Muscle of leg (tissue), 11 donors: ENCODE data around the gene PAXIP1. TPM values are rescaled to one million over a fixed set of nuclear protein-coding genes. Genes with fewer than 3 reads are reported as not detected.
A peak's percentile ranks its signal among the peaks of the same experiment; 100 is the strongest.

Experiments
- DNase-seq: peaks from one replicate; pipeline ENCODE4 v3.0.0; 2013
- H3K27ac ChIP-seq: one replicate; pipeline ENCODE4 v1.5.1; 2013; ENCODE audit warnings: mild to moderate bottlenecking, low read length, control low read depth
- H3K27me3 ChIP-seq: one replicate; pipeline ENCODE4 v1.6.1; 2013; ENCODE audit warnings: low read length; ENCODE audit not compliant: control insufficient read depth, insufficient read depth
- H3K36me3 ChIP-seq: one replicate; pipeline ENCODE4 v1.6.1; 2013; ENCODE audit warnings: low read length; ENCODE audit not compliant: control insufficient read depth, insufficient read depth
- H3K4me1 ChIP-seq: one replicate; pipeline ENCODE4 v1.6.1; 2013; ENCODE audit warnings: low read length; ENCODE audit not compliant: control insufficient read depth, insufficient read depth
- H3K4me3 ChIP-seq: one replicate; pipeline ENCODE4 v1.5.1; 2013; ENCODE audit warnings: low read length, control low read depth
- H3K9me3 ChIP-seq: replicated peaks from 2 replicates; pipeline ENCODE4 v1.6.1; 2013; ENCODE audit warnings: low read depth, low read length; ENCODE audit not compliant: control insufficient read depth
- WGBS: methylation state at CpG from one replicate; pipeline ENCODE4 v1.1.5; 2013; ENCODE audit warnings: missing lambda C conversion rate; ENCODE audit not compliant: insufficient coverage; 5-methylcytosine and 5-hydroxymethylcytosine counted together
- polyA plus RNA-seq, 8 donors: library from polyadenylated mRNA; unstranded; fragments of 120-200 nt; gene quantifications; one replicate each; pipeline versions ENCODE4 v1.2.1 to v1.2.3, GENCODE V29; 2013; ENCODE audit warnings: inconsistent platforms in 1 of 8, low replicate concordance in 1 of 8; ENCODE audit not compliant: insufficient read length in 8 of 8, insufficient read depth in 1 of 8
- total RNA-seq: library from RNA; stranded (reverse); fragments of 120-200 nt; gene quantifications from one replicate; pipeline ENCODE4 v1.2.4, GENCODE V29; 2013

PAXIP1 gene
- total and polyA plus RNA-seq, 9 donors: 8.1 to 13.0 (median 11.0) TPM

DNA sequence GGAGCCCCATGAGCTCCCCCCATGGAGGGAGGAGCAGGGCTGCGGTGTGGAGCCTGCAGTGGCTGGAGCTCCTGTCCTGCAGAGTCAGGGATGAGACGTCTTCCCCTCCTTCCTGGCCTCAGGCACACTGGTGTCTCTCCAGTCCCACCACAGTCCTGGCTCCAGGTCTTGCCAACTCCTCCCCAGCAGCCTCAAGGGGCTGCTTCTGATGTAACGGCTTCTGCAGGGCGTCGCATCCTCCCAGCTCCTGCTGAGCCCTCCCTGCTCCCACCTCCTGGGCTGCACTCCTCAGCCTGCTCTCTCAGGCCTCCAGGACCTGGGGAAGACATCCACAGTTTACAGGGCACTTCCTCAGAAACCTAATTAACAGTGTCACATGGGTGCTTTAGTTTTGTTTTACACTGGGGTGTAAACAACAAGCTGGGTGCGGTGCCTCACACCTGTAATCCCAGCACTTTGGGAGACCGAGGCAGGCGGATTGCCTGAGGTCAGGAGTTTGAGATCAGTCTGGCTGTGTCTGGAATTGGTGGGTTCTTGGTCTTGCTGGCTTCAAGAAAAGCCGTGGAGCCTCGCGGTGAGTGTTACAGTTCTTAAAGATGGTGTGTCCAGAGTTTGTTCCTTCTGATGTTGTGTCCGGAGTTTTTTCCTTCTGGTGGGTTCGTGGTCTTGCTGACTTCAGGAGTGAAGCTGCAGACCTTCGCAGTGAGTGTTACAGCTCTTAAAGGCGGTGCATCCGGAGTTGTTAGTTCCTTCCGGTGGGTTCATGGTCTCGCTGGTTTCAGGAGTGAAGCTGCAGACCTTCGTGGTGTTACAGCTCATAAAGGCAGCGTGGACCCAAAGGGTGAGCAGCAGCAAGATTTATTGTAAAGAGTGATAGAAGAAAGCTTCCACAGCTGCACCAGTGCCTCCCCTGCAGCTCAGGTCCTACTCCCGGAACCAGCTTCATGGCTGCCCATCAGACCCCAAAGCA is 95.0 kb downstream of the PAXIP1 start:
- 69% methylated on average over 18 of the region's 21 CpGs for WGBS
- Histone ChIP-seq H3K4me1 (peaks cover 6% of the 10 kb centered on the region), H3K27ac (no peak overlapping the region), H3K9me3 (peaks cover 4% of the 10 kb centered on the region), H3K36me3 (no peaks in the 10 kb centered on the region), H3K27me3 (no peaks in the 10 kb centered on the region), H3K4me3 (no peak overlapping the region)
- DNase-seq: peak; percentile 11

DNA sequence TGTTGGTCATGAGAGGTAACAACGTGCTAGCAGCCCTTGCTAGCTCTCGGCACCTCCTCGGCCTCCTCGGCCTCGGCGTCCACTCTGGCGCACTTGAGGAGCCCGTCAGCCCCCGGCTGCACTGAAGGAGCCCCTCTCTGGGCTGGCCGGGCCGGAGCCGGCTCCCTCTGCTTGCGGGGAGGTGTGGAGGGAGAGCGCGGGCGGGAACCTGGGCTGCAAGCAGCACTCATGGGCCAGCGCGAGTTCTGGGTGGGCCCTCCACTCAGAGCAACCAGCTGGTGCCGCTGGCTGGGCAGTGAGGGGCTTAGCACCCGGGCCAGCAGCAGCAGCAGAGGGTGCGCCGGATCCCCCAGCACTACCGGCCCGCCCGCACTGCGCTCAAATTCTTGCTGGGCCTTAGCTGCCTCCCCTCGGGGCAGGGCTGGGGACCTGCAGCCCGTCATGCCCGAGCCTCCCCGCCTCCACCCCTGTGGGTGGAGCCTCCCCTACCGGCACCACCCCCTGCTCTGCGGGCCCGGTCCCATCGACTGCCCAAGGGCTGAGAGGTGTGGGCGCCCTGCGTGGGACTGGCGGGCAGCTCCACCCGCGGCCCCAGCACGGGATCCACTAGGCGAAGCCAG is 96.1 kb downstream of the PAXIP1 start:
- no peak overlapping the region for H3K27ac ChIP-seq
- H3K36me3 ChIP-seq: no peaks in the 10 kb centered on the region
- H3K9me3 ChIP-seq: peaks cover 4% of the 10 kb centered on the region
- 92% methylated on average over 33 of the region's 41 CpGs for WGBS
- H3K4me3 ChIP-seq: no peak overlapping the region
- no peak for DNase-seq
- no peaks in the 10 kb centered on the region for H3K27me3 ChIP-seq
- peaks cover 3% of the 10 kb centered on the region for H3K4me1 ChIP-seq

DNA sequence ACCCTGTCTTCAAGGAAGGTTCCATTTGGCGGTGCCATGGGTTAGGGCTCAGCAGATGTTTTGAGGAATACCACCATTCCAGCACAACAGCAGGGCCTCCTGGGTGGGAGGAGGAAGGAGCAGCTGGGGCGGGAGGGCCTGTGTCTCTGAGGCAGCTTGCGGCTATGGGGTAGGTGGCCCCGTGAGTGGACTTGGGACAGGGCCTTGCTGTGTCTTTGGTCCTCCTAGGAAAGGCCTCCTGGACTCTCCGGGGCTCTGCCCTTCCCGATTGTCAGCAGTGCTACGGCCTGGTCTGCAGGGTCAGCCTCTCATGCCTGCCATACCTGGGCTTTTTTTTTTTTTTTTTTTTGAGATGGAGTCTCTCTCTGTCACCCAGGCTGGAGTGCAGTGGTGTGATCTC is 96.7 kb downstream of the PAXIP1 start:
- Histone ChIP-seq H3K36me3 (no peaks in the 10 kb centered on the region), H3K9me3 (peaks cover 4% of the 10 kb centered on the region), H3K4me3 (no peak overlapping the region), H3K27me3 (no peaks in the 10 kb centered on the region), H3K27ac (no peak overlapping the region), H3K4me1 (peaks cover 3% of the 10 kb centered on the region)
- no peak for DNase-seq
- WGBS: 92% methylated on average over 2 of the region's 7 CpGs

DNA sequence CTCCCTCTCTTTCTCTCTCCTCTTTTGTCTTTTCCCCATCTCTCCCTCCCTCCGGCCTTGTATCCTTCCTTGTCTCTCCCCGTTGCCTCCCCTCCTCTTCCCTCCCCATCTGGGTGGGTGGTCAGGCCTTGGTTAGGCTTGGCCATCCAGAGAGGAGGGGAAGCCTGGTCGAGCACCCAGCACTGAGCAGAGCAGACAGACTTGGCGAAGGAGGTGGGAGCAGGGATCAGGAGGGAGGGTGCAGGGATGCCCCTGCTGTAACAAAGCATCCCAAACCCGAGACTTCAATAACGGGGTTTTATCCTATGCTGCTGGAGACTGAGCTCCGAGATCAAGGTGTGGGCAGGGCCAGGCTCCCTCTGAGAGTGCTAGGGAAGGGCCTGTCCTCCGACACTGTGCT is 97.3 kb downstream of the PAXIP1 start:
- DNase-seq: no peak
- Histone ChIP-seq H3K9me3 (no peaks in the 10 kb centered on the region), H3K27me3 (no peaks in the 10 kb centered on the region), H3K36me3 (no peaks in the 10 kb centered on the region), H3K4me1 (peaks cover 3% of the 10 kb centered on the region), H3K4me3 (no peak overlapping the region), H3K27ac (no peak overlapping the region)
- 79% methylated on average over 6 of the region's 8 CpGs for WGBS

DNA sequence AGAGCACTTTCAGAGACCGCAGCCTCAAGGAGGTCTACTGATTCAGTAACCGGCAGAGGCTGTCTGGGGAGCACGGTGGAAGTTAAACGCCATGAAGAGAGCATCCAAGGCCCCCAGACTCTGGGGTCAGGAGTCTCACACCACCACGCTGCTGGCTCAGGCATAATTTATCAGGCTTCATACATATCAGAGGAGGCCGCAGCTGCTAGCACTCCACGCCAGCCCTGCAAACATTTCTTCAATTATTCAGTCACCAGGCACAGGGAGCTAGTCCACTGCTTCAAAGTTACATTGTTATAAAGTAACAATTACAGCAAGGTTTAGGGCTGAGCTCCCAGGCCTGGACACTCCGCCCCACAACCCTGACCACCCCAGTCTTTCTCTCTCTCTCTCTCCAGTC is 97.8 kb downstream of the PAXIP1 start:
- Histone ChIP-seq H3K27me3 (no peaks in the 10 kb centered on the region), H3K4me1 (peaks cover 3% of the 10 kb centered on the region), H3K4me3 (no peak overlapping the region), H3K9me3 (no peaks in the 10 kb centered on the region), H3K36me3 (no peaks in the 10 kb centered on the region), H3K27ac (no peak overlapping the region)
- no peak for DNase-seq
- WGBS: 80% methylated on average over 6 of the region's 8 CpGs

- Histone ChIP-seq H3K36me3 (no peaks in the 10 kb centered on the region), H3K27ac (no peak overlapping the region), H3K9me3 (no peaks in the 10 kb centered on the region), H3K4me1 (peaks cover 3% of the 10 kb centered on the region), H3K4me3 (no peak overlapping the region), H3K27me3 (no peaks in the 10 kb centered on the region)
- 57% methylated on average over 11 of the region's 14 CpGs for WGBS
- DNase-seq: no peak
Observed at GRCh38 chr7:154903083-154903731, 99.7 kb downstream of the PAXIP1 start.

DNA sequence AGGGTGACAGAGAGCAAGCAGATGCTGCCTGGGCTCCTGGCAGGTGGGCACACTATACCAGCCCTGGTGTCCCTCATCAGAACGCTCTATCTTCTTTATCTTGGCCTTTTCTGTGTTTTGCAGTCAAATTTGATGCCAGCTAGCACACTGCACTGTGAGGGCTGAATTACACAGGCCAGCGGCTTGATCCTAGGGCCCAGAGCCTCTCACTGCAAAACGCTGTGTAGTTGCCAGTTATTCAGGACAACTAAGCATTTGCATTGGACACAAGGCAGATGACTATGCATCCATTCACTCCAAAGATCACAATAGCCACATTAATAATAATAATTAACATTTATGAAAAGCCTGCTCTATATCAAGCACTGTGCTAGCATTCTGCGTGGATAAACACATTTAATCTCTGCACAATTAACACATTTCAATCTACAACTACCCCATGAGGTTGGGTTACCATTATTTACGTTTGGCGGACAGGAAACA is 100.3 kb downstream of the PAXIP1 start:
- Histone ChIP-seq H3K36me3 (no peaks in the 10 kb centered on the region), H3K4me1 (peaks cover 3% of the 10 kb centered on the region), H3K4me3 (no peak overlapping the region), H3K27ac (no peak overlapping the region), H3K27me3 (no peaks in the 10 kb centered on the region), H3K9me3 (no peaks in the 10 kb centered on the region)
- no peak for DNase-seq
- 70% methylated on average over 3 of the region's 6 CpGs for WGBS

- Histone ChIP-seq H3K4me3 (no peak overlapping the region), H3K9me3 (no peaks in the 10 kb centered on the region), H3K36me3 (no peaks in the 10 kb centered on the region), H3K4me1 (no peaks in the 10 kb centered on the region), H3K27me3 (no peaks in the 10 kb centered on the region), H3K27ac (no peak overlapping the region)
- 66% methylated on average over 2 of the region's 5 CpGs for WGBS
- no peak for DNase-seq
Observed at GRCh38 chr7:154899862-154900261, 103.1 kb downstream of the PAXIP1 start.

DNA sequence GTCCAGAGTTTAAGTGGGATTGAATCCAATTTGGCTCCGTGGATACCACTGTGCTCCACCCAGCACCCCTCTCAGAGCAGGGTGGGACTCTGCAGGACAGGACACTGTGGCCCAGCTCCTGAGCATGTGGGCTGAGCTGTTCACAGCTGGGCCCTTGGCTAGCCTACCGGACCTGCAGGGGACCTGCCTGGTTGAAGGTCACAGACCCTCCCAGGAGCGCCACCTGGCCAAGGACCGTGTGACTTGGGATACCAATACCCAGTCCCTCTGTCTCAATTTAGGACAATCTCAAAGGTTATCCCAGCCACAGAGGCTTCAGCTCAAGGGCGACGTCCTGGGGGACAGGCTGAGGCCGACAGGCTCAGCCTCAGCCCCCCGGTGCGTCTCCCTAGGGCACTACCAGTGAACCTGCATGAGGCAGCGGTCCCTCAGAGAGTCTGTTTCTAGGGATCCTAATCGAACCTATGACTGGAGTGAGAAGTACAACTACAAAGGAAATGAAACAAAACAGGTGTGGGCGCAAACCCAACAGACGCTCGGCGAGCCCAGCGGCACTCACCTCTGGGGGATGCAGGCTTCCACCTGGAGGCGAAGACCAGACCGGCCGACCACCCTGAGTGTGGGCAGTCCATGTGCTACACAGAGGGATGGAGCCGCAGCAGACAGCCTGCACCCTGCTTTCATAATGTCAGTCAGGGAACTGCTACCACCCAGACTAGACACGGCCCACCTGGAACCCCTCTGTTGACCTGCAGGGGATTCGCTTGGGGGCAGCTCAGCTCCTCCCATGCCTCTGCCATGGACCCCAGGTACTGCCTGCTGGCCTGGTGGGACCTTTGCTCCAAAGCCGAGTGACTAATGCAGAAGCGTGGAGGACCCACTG is 103.7 kb downstream of the PAXIP1 start:
- 80% methylated on average over 23 of the region's 24 CpGs for WGBS
- Histone ChIP-seq H3K4me3 (no peak overlapping the region), H3K9me3 (no peaks in the 10 kb centered on the region), H3K27me3 (no peaks in the 10 kb centered on the region), H3K36me3 (no peaks in the 10 kb centered on the region), H3K4me1 (no peaks in the 10 kb centered on the region), H3K27ac (no peak overlapping the region)
- DNase-seq: no peak
